HG02981 (cell line): ENCODE results near the gene ATG9B.

Source experiments
- ATAC-seq: cut with Tn5 transposase; IDR thresholded peaks from one replicate; pipeline ENCODE4 v1.9.1; 2021; ENCODE audit warnings: mild to moderate bottlenecking, moderate library complexity; ENCODE audit not compliant: unreplicated experiment

The ATG9B gene

GRCh38 chr7:150968056-150968733 lies 56.1 kb downstream of the ATG9B start:
- ATAC-seq: no peak

- ATAC-seq: no peak
These were observed 56.9 kb downstream of the ATG9B start for GRCh38 chr7:150967349-150967748.

DNA sequence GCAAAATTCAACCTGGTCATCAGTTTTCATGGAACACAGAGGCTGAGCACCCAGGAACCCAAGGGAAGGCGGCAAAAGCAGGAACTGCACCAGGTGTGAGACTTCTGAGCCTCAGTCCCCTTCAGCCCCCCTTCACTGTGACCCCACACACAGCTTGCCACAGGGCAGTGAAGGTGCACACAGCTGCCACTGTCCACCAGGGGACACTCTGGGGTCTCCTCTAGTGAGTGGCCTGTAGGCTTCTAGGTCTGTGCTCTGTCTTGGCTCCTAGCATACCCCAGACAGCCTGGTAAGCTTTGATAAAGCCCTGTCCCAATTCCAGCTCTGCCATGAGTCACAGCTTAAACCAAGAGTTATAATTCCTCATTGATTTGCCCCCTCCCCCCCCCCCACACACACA lies 58.3 kb downstream of the ATG9B start:
- ATAC-seq: no peak

DNA sequence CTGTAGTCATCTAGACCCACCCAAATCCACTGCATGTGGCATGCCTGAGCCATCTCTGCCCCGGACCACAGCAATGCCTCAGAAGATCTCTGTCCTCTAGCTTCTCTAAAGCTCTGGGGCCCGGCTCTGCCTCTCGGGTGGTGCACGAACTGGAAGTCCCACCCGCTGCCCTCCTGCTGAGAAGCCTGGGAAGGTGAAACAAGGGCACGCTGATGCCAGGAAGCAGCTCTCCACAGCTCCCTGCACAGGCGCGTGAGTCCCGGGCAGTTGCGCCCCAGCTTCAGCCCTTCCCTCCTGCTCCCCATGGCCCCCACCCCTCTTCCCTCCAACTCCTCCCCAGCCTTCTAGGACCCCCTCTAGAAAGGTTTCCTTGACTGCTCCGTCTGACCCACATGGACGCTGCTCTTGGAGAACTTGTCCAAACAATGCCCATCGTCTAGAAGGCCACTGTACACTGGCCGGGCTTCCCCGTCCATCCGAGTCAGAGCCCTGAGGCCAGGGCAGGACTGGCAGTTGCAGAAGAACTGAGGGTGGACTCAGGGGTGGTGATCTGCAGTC lies 58.9 kb downstream of the ATG9B start:
- no peak for ATAC-seq
